GM21619 (cell line): ENCODE results near the gene ACTN3.
A peak's percentile ranks its signal among the peaks of the same experiment; 100 is the strongest.
"Not testable (repeated sequence)": the region's sequence is repeated elsewhere in the genome, so short reads cannot be mapped to it uniquely, and the experiment has no call there.

Experiments used
- ATAC-seq: cut with Tn5 transposase; IDR thresholded peaks from one replicate; pipeline ENCODE4 v1.9.1; 2021; ENCODE audit not compliant: unreplicated experiment

ACTN3 gene

GRCh38 chr11:66564538-66564937, 17.8 kb downstream of the ACTN3 start:
- no peak for ATAC-seq

GRCh38 chr11:66564984-66565383, 18.3 kb downstream of the ACTN3 start:
- ATAC-seq: no peak

- ATAC-seq: no peak
Observed at GRCh38 chr11:66566221-66566620, 19.5 kb downstream of the ACTN3 start.

- no peak for ATAC-seq
Observed at GRCh38 chr11:66567787-66568123, 21.1 kb downstream of the ACTN3 start.

GRCh38 chr11:66568124-66568916, 21.6 kb downstream of the ACTN3 start, which contains the start of gene CTSF:
TSS of gene CTSF (minus strand) at chr11:66568606. CDS start at chr11:66568486, 120 bp downstream.
- ATAC-seq: peak; percentile 58

GRCh38 chr11:66569076-66569475, 22.4 kb downstream of the ACTN3 start:
- ATAC-seq: no peak

- no peak for ATAC-seq
Observed at GRCh38 chr11:66570079-66570849, 23.6 kb downstream of the ACTN3 start.

GRCh38 chr11:66570850-66571180, 24.1 kb downstream of the ACTN3 start:
- no peak for ATAC-seq

- no peak for ATAC-seq
Observed at GRCh38 chr11:66579017-66579606, 32.4 kb downstream of the ACTN3 start.

GRCh38 chr11:66580803-66581202, 34.1 kb downstream of the ACTN3 start:
- ATAC-seq: no peak

GRCh38 chr11:66581261-66581660, 34.6 kb downstream of the ACTN3 start:
- no peak for ATAC-seq

GRCh38 chr11:66582565-66583147, 36.0 kb downstream of the ACTN3 start:
- ATAC-seq: not testable (repeated sequence)

GRCh38 chr11:66585447-66585846, 38.7 kb downstream of the ACTN3 start:
- ATAC-seq: not testable (repeated sequence)

GRCh38 chr11:66586136-66586535, 39.4 kb downstream of the ACTN3 start:
- no peak for ATAC-seq

- not testable (repeated sequence) for ATAC-seq
Observed at GRCh38 chr11:66589315-66589714, 42.6 kb downstream of the ACTN3 start.

- no peak for ATAC-seq
Observed at GRCh38 chr11:66589996-66590675, 43.4 kb downstream of the ACTN3 start.

GRCh38 chr11:66591175-66591574, 44.5 kb downstream of the ACTN3 start:
- no peak for ATAC-seq

- peak; percentile 92 for ATAC-seq
Observed at GRCh38 chr11:66592457-66593302, 46.0 kb downstream of the ACTN3 start, which contains the start of the genes CCDC87 and CCS. TSS of gene CCDC87 (minus strand) at chr11:66593063. CDS start at chr11:66593015, 48 bp downstream. TSS of gene CCS (plus strand) at chr11:66593185. CDS start at chr11:66593262, 77 bp downstream.

GRCh38 chr11:66593303-66593635, 46.6 kb downstream of the ACTN3 start:
- peak; percentile 5 for ATAC-seq

- ATAC-seq: no peak
Observed at GRCh38 chr11:66593650-66594049, 46.9 kb downstream of the ACTN3 start.
